HG02588 (cell line): ENCODE data around the gene DGKI.

Experiments used
- ATAC-seq: cut with Tn5 transposase; IDR thresholded peaks from one replicate; pipeline ENCODE4 v1.9.1; 2021; ENCODE audit warnings: mild to moderate bottlenecking, moderate library complexity; ENCODE audit not compliant: unreplicated experiment

The DGKI gene

GRCh38 chr7:137791930-137792329 is 54.8 kb downstream of the DGKI start:
- no peak for ATAC-seq

DNA sequence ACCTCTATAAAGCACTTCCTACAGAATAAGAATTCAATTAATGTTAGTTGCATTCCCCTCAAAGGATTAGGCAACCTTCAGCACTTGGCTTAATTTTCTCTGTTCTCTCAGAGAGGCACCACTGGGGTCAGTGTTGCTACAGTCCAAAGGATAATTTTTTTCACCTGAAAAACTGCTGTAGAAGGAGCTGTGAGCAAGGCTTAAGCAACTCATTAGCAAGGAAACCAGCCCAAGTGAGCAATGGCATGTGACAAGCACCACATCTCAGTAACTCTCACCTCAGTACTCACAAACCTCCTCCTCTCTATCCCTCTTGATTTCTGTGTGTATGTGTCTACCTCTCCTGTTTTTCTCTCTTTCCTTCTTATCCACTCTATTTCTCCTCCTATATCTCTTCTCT is 55.9 kb downstream of the DGKI start:
- no peak for ATAC-seq

GRCh38 chr7:137789215-137789882 is 57.4 kb downstream of the DGKI start:
- no peak for ATAC-seq

DNA sequence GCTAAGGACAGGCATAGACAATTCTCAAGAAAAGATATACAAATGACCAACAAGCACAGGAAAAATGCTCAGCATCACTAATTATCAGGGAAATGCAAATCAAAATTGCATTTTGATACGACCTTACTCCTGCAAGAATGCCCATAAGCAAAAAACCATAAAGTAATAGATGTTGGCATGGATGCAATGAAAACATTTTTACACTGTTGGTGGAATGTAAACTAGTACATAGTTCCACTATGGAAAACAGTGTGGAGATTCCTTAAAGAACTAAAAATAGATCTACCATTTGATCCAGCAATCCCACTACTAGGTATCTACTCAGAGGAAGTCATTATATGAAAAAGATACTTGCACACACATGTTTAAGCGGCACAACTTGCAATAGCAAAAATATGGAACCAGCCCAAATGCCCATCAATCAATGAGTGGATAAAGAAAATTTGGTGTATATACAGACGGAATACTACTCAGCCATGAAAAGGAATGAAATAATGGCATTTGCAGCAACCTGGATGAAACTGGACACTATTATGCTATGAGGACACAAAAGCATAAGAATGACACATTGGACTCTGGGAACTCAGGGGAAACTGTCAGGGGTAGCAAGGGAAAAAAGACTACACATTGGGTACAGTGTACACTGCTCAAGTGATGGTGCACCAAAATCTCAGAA is 59.3 kb downstream of the DGKI start:
- no peak for ATAC-seq

- ATAC-seq, result no peak
Observed at GRCh38 chr7:137778511-137778910, 68.3 kb downstream of the DGKI start.

DNA sequence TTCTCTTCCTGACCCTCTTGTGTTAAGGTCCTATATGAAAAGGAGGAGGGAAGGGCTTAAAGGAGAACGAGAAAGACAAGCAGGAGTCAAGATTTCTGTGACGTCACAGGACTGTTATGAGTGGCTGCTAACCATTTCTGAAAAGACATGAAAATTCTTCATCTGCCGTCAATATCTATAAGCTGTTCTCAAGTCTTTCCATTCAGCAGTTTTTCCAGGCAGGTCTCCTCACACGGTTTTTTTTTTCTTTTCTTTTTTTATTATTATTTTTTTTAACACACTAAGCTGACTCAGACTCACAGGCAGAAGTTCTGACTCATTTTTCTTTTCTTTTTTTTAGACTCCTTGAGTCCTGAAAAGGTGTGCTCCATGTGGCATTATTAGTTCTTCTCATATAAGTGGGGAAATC is 72.0 kb downstream of the DGKI start:
- no peak for ATAC-seq

GRCh38 chr7:137772748-137773147 is 74.0 kb downstream of the DGKI start:
- no peak for ATAC-seq

DNA sequence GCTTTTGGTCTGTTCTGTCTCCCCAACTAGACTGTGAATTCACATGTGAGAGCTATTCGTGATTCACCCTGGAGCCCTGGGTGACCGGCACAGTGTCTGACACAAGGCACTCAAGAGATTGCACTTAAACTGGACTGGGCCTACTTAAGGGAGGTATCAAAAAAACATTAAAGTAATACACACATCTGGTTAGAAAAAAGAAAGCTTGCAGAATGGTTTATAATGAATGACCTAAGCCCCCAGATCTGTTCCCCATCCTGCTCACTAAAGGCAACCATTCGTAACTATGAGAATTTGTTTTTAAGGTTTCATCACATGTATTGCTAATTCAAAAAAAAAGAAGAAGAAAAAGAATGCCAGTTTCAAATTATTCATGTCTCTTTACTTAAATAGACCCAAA is 74.5 kb downstream of the DGKI start:
- no peak for ATAC-seq

DNA sequence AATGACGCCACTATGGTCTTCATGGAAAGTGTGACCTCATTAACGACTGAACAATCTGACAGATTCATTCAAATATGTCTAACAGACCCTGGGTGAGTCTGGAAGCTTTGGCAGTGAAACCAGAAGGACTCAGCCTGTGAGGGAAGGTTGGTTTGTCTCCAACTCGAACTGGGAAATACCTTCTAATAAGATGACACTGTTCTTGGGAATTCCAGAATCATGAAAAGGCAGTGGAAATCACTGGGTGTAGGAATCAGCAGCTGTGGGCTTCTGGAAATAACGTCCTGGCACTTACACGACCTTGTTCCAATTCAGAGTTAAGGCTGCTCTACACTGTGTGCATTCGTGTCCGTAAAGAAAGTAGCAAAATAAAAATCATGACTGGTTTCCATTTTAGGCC is 75.1 kb downstream of the DGKI start:
- no peak for ATAC-seq

GRCh38 chr7:137771273-137771672 is 75.5 kb downstream of the DGKI start:
- no peak for ATAC-seq

DNA sequence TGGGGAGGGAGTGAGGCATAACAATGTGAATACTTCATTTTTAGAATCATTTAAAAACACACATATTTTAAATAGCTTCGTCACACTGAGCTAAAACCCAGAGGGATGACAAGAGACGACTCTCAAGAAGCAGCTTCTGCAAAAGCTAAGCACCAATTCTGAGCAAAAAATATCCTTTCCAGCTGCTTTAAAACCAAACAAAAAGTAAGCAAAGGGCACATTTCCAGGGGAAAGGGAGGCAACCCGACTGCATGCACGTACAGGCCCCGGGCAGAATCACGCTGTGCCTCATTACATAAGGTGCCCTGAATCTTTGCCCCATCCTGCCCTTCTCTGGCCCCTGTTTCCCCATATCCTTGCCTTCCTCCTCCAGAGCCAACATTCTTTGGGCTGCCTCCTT is 78.4 kb downstream of the DGKI start:
- ATAC-seq, result no peak

GRCh38 chr7:137762334-137762733 is 84.4 kb downstream of the DGKI start:
- ATAC-seq, result no peak

DNA sequence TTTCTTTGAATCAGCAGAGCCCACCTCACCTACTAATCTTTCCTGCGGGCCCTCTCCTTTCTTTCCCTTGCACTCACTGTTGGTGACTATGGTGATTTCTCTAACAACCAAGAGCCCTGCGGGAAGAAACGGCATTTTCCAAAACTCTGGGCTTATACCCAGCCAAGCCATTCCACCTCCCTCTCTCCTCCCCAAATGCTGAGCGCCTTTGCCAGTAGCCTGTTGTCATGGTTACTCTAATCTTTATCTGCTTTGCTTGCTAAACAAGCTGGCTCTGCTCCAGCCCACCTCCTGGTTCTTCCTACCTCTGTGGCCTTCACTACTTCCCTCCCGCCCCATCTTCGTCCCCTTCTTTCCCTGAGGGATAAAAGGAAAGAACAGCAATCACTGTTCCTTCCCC is 86.7 kb downstream of the DGKI start:
- no peak for ATAC-seq

- no peak for ATAC-seq
Observed at GRCh38 chr7:137757146-137757925, 89.4 kb downstream of the DGKI start.

DNA sequence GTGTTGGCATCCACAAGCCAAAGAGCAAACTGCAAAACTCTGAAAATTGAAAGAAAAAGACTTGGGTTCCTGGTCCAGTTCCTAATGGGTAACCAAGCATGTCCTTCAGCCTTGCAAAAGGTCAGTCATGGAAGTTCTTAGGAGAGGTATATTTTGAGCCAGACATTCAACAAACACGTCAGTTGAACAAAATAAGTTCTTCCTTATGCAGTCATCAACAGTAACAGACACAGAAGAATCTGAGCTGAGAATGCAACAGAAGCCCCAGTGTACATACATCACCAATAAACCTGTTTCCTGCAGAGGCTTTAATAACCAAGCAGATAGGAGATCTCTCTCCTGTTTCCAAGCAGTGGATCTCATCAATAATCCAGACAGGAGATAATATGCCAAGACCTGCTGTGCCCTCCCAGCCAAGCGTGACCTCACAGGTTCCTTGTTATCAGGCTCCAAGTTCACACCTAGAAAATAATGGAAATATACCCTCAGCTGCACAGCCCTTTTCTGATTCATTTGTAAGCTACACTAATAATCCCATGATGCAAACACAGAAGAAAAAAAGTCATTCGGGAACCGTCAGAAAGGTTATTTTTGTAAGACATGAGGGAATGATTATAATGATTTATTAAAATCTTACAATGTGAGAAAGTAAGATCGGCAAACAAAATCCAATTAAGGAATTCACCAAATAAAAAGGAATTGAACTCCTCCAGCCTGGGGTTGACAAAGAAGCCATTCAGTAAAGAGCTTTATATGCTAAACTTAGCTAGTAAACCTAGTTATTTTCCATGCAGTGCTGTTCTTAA is 90.7 kb downstream of the DGKI start:
- ATAC-seq, result no peak

DNA sequence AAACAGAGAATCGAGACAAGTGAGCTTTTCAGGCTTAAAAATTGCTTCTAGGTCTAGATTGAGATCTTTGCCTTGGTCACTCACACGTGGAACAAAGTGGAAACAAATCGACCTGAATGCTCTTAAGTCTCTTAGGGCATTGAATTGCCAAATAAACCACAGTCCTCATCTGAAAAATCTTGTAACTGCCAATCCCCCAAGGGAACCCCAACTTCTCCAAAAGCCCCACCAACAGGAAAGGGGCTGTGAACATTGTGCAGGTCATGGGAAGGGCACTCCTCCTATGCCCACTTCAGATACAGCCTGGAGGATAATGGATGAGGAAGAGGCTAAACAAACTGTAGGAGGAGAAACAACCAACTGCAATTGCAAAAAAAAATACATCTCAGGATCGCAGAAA is 91.3 kb downstream of the DGKI start:
- ATAC-seq, result no peak

DNA sequence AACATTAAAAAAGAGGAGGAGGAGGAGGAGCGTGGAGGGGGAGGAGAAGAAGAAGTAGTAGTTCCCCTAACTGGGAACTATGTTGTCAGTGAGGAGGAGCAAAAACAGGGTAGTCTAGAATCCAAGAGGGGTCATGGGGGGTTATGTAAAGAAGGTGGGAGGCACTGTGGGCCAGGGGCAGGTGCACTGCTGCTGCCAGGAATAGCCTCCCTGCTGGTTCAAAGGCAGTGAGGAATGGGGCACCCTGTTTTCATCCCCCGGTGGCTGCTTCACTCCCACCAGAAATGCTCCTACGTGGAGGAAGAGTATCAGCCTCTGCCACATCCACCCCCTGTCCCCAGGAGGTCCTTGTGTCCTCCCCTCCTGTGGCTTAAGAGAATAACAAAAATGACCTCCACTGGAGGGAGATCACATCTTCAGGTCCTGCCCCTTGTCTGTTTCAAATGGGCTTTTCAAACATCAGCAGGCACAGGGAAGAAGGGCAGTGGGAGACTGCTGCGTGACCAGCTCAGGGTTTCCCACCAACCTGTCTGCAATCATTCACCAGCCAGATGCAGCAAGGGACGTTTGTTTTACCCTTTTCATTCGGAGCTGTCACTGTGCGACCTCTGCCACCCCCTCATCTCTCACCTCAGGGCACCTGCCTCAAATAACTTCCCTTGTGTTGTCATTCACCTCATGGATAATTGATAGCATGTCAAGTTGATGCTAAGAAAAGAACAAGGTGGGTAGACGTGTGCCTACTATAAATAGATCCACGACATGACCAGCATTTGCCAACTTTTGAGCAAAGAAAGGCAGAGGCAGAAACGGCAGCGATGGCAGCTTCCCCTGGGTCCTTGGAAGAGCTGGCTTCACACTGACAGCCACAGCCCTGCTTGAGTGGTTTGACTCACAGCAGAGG is 92.6 kb downstream of the DGKI start:
- no peak for ATAC-seq

GRCh38 chr7:137753575-137753947 is 93.2 kb downstream of the DGKI start:
- ATAC-seq, result no peak

DNA sequence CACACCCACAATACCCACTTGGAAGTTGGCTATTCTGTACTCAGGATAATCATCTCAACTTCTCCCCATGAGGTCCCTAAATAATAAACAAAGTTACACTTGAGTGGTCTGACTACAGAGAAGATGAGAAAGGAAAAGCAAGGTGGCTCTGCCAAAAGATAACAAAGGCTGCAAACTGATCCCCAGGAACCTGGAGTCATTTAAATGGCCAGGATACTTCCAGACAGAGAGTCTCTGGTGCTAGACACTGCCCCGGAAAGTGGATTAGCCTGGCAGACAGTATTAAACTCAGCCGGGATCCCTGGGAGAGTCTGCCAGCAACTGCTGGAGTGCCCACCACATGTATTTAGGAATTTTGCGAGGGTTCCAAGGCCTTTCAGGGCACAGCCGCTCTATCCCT is 93.7 kb downstream of the DGKI start:
- no peak for ATAC-seq

DNA sequence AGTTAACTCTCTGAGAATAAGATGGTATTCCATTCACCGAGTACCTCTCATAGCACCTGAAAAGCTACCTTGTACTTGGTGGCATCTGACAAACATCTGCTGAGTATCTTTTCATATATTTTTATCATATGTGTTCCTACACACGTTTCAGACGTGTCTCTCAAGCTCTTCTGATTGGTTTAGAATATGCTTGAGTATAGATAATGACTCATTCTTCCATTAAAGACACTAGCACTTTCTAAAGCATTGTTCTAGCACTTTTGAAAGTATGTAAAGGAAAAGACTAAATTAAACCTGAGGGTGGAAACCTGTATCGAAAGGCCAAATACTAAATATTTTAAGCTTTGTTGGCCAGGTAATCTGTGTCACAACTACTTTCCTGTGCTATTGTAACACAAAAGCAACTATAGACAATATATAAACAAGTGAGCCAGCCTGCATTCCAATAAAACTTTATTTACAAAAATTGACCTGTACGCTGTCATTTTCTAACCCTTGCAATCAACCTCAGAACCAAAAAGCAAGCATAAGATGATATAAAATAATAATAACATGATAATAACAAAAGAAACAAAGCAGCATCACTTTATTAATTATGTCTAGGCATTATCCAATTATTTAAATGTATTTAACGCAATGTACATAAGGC is 95.3 kb downstream of the DGKI start:
- no peak for ATAC-seq
